Activated T-cell treated with anti-CD3 and anti-CD28 coated beads for 24 hours (primary cell): Measurements from ENCODE around the gene GARIN5A.

ENCODE experiments used
- DNase-seq: peaks from one replicate; pipeline ENCODE4 v3.0.0-alpha.2; 2020; ENCODE audit warnings: low read depth

GARIN5A gene

DNA sequence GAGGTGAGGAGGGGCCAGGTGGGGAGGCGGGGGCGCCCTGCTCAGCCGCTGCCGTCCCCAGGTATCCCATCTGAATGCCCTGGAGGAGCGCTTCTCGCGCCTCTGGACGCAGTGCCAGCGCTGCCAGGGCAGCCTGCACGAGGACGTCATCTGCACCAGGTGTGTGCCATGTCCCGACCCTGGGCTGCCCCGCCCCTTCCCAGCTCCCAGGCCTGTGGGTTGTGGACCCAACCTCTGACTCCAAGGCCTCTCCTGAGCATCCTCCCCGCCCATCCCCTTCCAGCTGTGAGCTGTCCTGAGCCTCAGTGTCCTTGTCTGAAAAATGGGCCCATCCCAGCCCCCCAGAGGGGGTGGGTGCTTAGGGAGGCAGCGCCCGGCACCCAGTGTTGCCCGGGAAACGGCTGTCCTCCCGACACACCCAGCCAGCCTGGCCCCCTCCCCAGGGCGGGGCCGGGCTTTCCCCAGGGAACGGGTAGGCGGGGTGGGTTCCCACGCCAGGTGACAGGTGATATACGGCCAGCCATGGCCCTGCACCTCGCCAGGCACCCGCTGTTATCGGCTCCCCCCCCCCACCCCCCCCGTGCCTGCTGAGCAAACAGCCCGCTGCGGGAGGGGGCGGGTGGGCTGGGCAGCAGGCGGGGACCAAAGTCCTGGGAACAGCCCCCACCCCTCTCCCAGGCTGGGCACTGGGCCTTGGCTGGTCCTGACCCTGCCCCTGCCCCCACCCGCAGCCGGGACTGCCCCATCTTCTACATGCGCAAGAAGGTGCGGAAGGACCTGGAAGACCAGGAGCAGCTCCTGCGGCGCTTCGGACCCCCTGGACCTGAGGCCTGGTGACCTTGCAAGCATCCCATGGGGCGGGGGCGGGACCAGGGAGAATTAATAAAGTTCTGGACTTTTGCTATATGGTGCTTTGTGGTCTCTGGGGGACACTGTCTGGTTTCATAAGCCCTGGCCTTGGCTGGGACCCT is 59.3 kb downstream of the GARIN5A start:
- DNase-seq: no peak
